ENCODE measurements around the gene RAMACL. TPM values are rescaled to one million over a fixed set of nuclear protein-coding genes. Genes with fewer than 3 reads are reported as not detected.
"Not testable (repeated sequence)": the region's sequence is repeated elsewhere in the genome, so short reads cannot be mapped to it uniquely, and the experiment has no call there.

The RAMACL gene
- total RNA-seq, 4 donors from 2014 or later: 1.1 to 1.5 (median 1.1) TPM; not detected in 1

DNA sequence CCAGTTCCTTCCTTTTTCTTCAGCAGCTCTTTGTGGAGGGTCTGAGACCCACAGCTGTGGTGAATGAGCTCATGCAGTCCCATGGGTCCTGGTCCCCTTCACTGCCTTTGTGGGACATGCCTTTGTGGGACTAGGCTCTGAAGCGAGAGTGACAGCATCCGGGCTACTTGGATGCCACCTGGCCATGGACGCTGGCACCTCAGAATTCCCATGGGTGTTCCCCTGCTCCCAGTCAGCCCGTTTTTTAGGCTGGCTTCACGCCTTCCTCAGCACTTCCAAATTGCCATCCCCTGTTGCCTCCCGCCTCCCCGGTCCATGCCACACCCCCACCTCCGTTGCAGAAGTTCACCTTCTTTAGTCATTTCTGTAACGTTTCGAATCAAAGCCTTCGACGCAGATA is 45.1 kb downstream of the RAMACL start:
- no peaks in the 10 kb centered on the region for H3K9me3 ChIP-seq
- H3K4me3 ChIP-seq: peak overlapping the region in 2 of 4 donors; percentile 2 to 32
- H3K27ac ChIP-seq: peak overlapping the region in 3 of 4 donors; percentile 33 to 64 (median 50)
- peaks cover 0 to 8% (median 0%) of the 10 kb centered on the region in 4 donors for H3K4me1 ChIP-seq
- TF ChIP-seq, protein P1, sequence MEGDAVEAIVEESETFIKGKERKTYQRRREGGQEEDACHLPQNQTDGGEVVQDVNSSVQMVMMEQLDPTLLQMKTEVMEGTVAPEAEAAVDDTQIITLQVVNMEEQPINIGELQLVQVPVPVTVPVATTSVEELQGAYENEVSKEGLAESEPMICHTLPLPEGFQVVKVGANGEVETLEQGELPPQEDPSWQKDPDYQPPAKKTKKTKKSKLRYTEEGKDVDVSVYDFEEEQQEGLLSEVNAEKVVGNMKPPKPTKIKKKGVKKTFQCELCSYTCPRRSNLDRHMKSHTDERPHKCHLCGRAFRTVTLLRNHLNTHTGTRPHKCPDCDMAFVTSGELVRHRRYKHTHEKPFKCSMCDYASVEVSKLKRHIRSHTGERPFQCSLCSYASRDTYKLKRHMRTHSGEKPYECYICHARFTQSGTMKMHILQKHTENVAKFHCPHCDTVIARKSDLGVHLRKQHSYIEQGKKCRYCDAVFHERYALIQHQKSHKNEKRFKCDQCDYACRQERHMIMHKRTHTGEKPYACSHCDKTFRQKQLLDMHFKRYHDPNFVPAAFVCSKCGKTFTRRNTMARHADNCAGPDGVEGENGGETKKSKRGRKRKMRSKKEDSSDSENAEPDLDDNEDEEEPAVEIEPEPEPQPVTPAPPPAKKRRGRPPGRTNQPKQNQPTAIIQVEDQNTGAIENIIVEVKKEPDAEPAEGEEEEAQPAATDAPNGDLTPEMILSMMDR (IDR thresholded peaks at IDR 0.05): no peak
- no peak for TF ChIP-seq POLR2A (IDR thresholded peaks at IDR 0.05)
- no peaks in the 10 kb centered on the region for H3K27me3 ChIP-seq
- DNase-seq: peak in 1 of 3 donors; percentile 23
- H3K36me3 ChIP-seq: peaks cover 0 to 3% (median 0%) of the 10 kb centered on the region in 3 donors

GRCh38 chr6:166540631-166541331 is 45.7 kb downstream of the RAMACL start:
- Histone ChIP-seq H3K36me3 (peaks cover 0 to 3% (median 0%) of the 10 kb centered on the region in 3 donors), H3K27me3 (no peaks in the 10 kb centered on the region), H3K4me3 (peak overlapping the region in 3 of 4 donors; percentile 2 to 32 (median 16)), H3K27ac (peak overlapping the region in 3 of 4 donors; percentile 33 to 64 (median 50)), H3K4me1 (peaks cover 0 to 8% (median 0%) of the 10 kb centered on the region in 4 donors), H3K9me3 (no peaks in the 10 kb centered on the region)
- peak in 2 of 3 donors; percentile 57 to 72 for DNase-seq
- TF ChIP-seq, protein P1 (IDR thresholded peaks at IDR 0.05): no peak

DNA sequence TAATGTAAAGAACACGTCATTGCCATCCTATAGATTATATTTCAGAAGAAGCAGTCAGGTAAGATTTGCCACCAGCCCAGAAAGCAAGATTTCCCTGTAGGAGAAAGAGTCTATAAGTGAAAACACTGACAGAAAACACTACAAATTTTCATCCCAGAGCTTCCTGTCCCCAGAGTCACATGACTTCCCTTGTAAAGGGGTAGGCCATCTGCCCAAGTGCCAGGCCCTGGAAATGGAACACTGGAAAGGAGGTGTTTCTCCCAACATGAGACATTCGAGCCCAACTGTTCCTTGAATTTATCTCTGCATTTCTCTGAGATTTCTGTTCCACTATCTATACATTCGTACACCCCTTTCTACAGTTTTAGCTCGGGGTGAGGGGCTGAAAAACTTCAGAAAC is 46.9 kb downstream of the RAMACL start:
- no peak overlapping the region for H3K4me3 ChIP-seq
- no peaks in the 10 kb centered on the region for H3K9me3 ChIP-seq
- TF ChIP-seq, protein P1 (IDR thresholded peaks at IDR 0.05): no peak
- TF ChIP-seq POLR2A (IDR thresholded peaks at IDR 0.05): no peak
- H3K4me1 ChIP-seq: peaks cover 0 to 8% (median 0%) of the 10 kb centered on the region in 4 donors
- no peaks in the 10 kb centered on the region for H3K27me3 ChIP-seq
- DNase-seq: no peak
- peaks cover 0 to 3% (median 0%) of the 10 kb centered on the region in 3 donors for H3K36me3 ChIP-seq
- no peak overlapping the region for H3K27ac ChIP-seq

DNA sequence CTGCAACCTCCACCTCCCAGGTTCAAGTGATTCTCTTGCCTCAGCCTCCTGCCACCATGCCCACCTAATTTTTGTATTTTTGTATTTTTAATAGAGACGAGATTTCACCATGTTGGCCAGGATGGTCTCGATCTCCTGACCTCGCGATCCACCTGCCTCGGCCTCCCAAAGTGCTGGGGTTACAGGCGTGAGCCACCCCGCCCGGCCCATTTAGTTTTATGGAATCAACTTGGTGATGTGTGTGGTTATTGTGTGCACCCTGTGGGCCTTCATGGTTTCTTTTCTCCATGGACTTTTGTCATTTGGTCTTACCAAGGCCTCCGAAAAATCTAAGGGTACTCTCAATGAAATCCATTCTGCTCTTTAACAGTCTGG is 47.5 kb downstream of the RAMACL start:
- H3K4me1 ChIP-seq, H3K9me3 ChIP-seq, H3K4me3 ChIP-seq, H3K27ac ChIP-seq, H3K36me3 ChIP-seq, DNase-seq, H3K27me3 ChIP-seq: not testable (repeated sequence)

DNA sequence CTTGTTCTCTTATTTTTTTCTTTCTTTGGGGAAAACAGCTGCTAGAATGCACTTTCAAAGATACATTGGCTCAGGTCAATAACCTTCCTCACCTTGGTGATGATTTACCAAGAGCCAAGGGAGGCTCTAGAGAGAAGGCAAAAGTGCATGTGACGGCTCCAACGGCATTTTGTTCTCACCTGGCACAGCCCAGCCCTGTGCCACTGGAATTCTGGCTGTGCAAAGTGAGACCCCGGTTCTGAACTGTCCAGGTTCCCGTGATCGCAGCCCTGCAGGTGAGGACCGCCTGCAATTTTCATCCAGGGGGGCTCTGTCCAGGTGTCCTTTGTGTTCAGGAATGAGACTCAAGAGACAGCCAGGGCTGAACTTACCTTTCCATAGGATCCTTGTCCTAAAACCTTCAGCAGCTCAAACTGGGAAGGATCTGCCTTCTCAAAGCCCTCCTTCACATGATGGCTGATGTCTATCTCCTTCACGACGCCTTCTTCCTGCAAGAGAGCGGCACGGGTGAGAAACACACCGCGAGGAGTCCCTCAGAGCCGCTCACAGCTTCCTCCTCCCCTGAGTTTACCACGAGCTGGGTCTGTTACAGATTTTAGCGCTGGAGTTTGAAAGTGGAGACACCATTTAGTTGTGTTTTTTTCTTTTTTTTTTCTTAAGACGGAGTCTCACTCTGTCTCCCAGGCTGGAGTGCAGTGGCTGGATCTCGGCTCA is 48.0 kb downstream of the RAMACL start:
- Histone ChIP-seq H3K27ac (no peak overlapping the region), H3K4me1 (peaks cover 0 to 8% (median 0%) of the 10 kb centered on the region in 4 donors), H3K36me3 (peaks cover 0 to 3% (median 0%) of the 10 kb centered on the region in 3 donors), H3K9me3 (no peaks in the 10 kb centered on the region), H3K27me3 (no peaks in the 10 kb centered on the region), H3K4me3 (no peak overlapping the region)
- TF ChIP-seq, protein P1 (IDR thresholded peaks at IDR 0.05): no peak
- TF ChIP-seq POLR2A (IDR thresholded peaks at IDR 0.05): no peak
- no peak for DNase-seq
